Esophagus squamous epithelium (tissue), 4 donors: ENCODE measurements around the gene LTBP1.

Experiments used
- POLR2A ChIP-seq, 4 donors: fragments of 450-650 bp; IDR thresholded peaks; one replicate each; pipeline ENCODE4 v1.6.1; 2017; ENCODE audit warnings: antibody characterized with exemption in 4 of 4, mild to moderate bottlenecking in 4 of 4, moderate library complexity in 3 of 4
- TF ChIP-seq, protein P1 (sequence below), 6 experiments: fragments of 450-650 bp in 4 of 6; fragments of 200-600 bp in 2 of 6; sonication (generic) in 2 of 6; IDR thresholded peaks; one replicate each; pipeline ENCODE4 v1.5.1; 2016 to 2019; ENCODE audit warnings: antibody characterized with exemption in 6 of 6, mild to moderate bottlenecking in 4 of 6, moderate library complexity in 4 of 6

DNA sequence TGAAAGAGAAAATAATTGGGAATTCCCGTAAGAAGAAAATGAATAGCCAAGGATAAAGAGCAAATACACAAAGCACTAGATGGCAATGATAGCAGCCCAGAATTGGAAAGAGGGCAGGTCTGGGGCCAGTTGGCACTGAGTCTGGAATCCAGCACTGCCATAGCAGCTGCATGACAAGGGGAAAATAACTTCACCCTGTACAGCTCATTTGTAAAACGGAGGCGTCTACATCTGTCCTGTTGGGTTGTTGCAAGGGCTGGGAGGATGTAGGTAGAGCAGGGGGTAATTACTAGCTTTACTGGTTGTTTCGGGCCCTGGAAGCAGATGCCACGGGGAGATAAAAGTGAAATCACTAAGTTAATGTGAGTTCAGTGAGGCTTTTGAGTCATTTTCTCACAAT is 419.7 kb downstream of the LTBP1 start:
- no peak for TF ChIP-seq POLR2A (IDR thresholded peaks at IDR 0.05)
- TF ChIP-seq, protein P1, sequence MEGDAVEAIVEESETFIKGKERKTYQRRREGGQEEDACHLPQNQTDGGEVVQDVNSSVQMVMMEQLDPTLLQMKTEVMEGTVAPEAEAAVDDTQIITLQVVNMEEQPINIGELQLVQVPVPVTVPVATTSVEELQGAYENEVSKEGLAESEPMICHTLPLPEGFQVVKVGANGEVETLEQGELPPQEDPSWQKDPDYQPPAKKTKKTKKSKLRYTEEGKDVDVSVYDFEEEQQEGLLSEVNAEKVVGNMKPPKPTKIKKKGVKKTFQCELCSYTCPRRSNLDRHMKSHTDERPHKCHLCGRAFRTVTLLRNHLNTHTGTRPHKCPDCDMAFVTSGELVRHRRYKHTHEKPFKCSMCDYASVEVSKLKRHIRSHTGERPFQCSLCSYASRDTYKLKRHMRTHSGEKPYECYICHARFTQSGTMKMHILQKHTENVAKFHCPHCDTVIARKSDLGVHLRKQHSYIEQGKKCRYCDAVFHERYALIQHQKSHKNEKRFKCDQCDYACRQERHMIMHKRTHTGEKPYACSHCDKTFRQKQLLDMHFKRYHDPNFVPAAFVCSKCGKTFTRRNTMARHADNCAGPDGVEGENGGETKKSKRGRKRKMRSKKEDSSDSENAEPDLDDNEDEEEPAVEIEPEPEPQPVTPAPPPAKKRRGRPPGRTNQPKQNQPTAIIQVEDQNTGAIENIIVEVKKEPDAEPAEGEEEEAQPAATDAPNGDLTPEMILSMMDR (IDR thresholded peaks at IDR 0.05): no peak
